Stimulated activated naive CD8-positive, alpha-beta T cell treated with anti-CD3 and anti-CD28 coated beads, Interleukin-15, Interleukin-2, amounts not matched to agents 100 ng/mL and 50 ng/mL, for 24 hours (primary cell): ENCODE measurements around the gene SLC41A2.
"Not testable (repeated sequence)": the region's sequence is repeated elsewhere in the genome, so short reads cannot be mapped to it uniquely, and the experiment has no call there.

ENCODE experiments used
- H3K27ac Mint-ChIP-seq: one replicate; pipeline ENCODE4 v1.8.0; 2021; ENCODE audit warnings: mild to moderate bottlenecking, mixed read lengths
- H3K27me3 Mint-ChIP-seq: one replicate; pipeline ENCODE4 v1.8.0; 2021; ENCODE audit warnings: mixed read lengths
- H3K36me3 Mint-ChIP-seq: one replicate; pipeline ENCODE4 v1.8.0; 2021; ENCODE audit warnings: low read depth, mixed read lengths
- H3K4me1 Mint-ChIP-seq: one replicate; pipeline ENCODE4 v1.8.0; 2021; ENCODE audit warnings: low read depth, mixed read lengths
- H3K4me3 Mint-ChIP-seq: one replicate; pipeline ENCODE4 v1.8.0; 2021; ENCODE audit warnings: mild to moderate bottlenecking, mixed read lengths
- H3K9me3 Mint-ChIP-seq: one replicate; pipeline ENCODE4 v1.8.0; 2021; ENCODE audit warnings: mixed read lengths

The SLC41A2 gene

GRCh38 chr12:104952816-104953215 is 5.3 kb downstream of the SLC41A2 start:
- Mint-ChIP-seq H3K27ac (no peak overlapping the region), H3K27me3 (peaks cover 27% of the 10 kb centered on the region), H3K4me1 (peaks cover 10% of the 10 kb centered on the region), H3K36me3 (no peaks in the 10 kb centered on the region), H3K9me3 (no peaks in the 10 kb centered on the region), H3K4me3 (no peak overlapping the region)

DNA sequence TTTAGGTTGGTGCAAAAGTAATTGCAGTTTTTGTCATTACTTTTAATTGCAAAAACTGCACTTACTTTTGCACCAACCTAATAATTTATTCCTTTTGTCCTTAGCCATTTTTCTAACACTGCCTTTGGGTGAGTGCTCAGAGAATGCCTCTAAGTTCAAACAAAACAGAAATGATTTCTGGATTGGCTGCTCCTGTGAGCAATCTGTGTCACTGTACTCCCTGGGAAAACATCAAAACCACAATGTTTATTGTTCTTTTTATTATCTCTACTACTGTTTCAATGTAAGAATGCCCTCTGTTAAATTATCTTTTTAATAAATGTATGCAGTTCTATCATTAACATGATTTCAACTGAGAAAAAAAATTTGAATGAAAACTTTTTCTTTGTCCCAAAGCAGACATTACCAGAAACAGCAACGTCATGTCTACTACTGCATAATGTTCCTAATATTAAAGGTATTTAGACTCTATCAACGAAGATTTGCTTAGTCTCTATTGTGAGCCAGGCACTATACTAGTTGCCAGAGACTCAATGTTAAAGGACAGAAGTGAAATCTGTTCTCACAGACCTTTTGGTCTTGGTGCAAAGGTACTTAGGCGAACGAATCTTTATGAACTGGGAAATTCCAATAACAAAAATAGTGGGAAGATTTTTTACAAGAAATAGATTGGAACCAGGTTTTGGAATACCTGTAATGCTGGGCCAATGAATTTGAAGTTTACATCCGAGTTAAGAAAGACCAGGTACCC is 6.2 kb downstream of the SLC41A2 start:
- Mint-ChIP-seq H3K9me3 (no peaks in the 10 kb centered on the region), H3K4me1 (peaks cover 4% of the 10 kb centered on the region), H3K36me3 (no peaks in the 10 kb centered on the region), H3K27me3 (peaks cover 24% of the 10 kb centered on the region), H3K4me3 (no peak overlapping the region), H3K27ac (no peak overlapping the region)

DNA sequence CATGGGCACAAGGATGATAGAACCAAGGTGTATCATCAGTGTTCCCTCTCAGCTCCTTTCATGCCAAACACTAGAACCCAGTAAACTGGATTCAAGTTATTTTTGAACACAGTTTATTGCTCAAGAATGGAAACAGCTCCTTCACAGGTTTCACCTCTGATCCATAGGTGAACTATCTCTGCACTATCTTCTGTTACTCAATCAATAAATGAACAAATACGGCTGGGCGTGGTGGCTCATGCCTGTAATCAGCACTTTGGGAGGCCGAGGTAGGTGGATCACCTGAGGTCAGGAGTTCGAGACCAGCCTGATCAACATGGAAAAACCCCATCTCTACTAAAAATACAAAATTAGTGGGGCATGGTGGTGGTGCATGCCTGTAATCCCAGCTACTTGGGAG is 9.4 kb downstream of the SLC41A2 start:
- not testable (repeated sequence) for H3K27me3 Mint-ChIP-seq, H3K27ac Mint-ChIP-seq, H3K4me3 Mint-ChIP-seq, H3K4me1 Mint-ChIP-seq, H3K36me3 Mint-ChIP-seq, H3K9me3 Mint-ChIP-seq

DNA sequence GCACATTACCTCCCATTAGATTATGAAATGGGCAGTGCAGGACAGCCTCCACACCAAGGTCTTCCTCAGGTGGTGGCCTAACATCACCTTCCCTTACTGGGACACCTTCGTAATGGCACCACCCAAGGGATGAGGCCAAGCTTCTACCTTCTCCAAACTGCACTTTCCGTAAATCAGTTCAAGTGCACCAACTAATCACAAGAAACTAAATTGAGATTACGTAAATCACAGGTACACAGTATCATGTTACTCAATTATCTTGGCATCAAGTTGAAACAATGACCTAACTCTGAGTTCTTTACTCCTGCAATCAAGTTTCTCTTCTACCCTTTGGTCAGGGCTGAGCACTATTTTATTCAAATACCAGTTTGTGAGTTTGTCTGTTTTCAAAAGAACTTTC is 13.8 kb downstream of the SLC41A2 start:
- Mint-ChIP-seq H3K27me3 (peaks cover 3% of the 10 kb centered on the region), H3K36me3 (no peaks in the 10 kb centered on the region), H3K9me3 (no peaks in the 10 kb centered on the region), H3K27ac (no peak overlapping the region), H3K4me1 (no peaks in the 10 kb centered on the region), H3K4me3 (no peak overlapping the region)

DNA sequence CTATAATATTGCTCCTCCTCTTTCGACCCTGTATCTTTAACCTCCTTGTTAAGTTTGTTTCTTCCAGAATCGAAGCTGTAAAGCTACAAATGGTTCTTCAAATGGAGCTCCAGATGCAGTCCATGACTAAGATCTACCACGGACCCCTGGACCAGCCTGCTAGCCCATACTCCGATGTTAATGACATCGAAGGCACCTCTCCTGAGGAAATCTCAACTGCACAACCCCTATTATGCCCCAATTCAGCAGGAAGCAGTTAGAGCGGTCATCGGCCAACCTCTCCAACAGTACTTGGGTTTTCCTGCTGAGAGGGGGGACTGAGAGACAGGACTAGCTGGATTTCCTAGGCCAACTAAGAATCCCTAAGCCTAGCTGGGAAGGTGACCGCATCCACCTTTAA is 14.7 kb downstream of the SLC41A2 start:
- not testable (repeated sequence) for H3K4me1 Mint-ChIP-seq, H3K9me3 Mint-ChIP-seq, H3K4me3 Mint-ChIP-seq, H3K27ac Mint-ChIP-seq, H3K36me3 Mint-ChIP-seq, H3K27me3 Mint-ChIP-seq

DNA sequence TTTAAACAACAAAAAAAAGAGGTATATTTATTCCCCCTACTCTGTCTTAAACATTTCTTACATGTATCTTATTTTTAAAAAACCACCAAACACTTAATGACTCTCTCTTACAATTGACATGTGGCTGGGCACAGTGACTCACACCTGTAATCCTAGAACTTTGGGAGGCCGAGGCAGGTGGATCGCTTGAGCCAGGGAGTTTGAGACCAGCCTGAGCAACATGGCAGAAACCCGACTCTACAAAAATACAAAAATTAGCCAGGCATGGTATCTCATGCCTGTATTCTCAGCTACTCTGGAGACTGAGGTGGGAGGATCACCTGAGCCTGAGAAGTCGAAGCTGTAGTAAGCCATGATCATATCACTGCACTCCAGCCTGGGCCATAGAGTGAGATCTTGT is 16.0 kb downstream of the SLC41A2 start:
- no peak overlapping the region for H3K4me3 Mint-ChIP-seq
- H3K27me3 Mint-ChIP-seq, result peaks cover 3% of the 10 kb centered on the region
- H3K9me3 Mint-ChIP-seq, result no peaks in the 10 kb centered on the region
- no peak overlapping the region for H3K27ac Mint-ChIP-seq
- no peaks in the 10 kb centered on the region for H3K36me3 Mint-ChIP-seq
- H3K4me1 Mint-ChIP-seq, result no peaks in the 10 kb centered on the region

GRCh38 chr12:104941454-104941853 is 16.6 kb downstream of the SLC41A2 start:
- Mint-ChIP-seq H3K27me3 (peaks cover 3% of the 10 kb centered on the region), H3K36me3 (no peaks in the 10 kb centered on the region), H3K4me1 (no peaks in the 10 kb centered on the region), H3K9me3 (no peaks in the 10 kb centered on the region), H3K4me3 (no peak overlapping the region), H3K27ac (no peak overlapping the region)

DNA sequence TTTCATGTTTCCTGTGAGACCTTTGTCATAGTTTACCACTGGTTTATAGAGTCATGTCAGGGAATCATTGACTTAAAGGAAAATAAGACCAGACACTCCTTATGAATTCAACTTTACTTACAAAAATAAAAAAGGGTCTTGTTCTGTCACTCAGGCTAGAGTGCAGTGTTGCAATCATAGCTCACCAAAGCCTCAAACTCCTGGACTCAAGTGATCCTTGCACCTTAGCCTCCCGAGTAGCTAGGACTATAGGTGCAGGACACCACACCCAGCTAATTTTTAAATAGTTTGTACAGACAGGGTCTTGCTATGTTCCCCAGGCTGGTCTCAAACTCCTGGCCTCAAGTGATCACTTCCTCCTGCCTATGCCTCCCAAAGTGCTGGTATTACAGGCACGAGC is 19.0 kb downstream of the SLC41A2 start:
- Mint-ChIP-seq H3K4me3 (no peak overlapping the region), H3K36me3 (no peaks in the 10 kb centered on the region), H3K27me3 (peaks cover 3% of the 10 kb centered on the region), H3K9me3 (no peaks in the 10 kb centered on the region), H3K4me1 (no peaks in the 10 kb centered on the region), H3K27ac (no peak overlapping the region)

DNA sequence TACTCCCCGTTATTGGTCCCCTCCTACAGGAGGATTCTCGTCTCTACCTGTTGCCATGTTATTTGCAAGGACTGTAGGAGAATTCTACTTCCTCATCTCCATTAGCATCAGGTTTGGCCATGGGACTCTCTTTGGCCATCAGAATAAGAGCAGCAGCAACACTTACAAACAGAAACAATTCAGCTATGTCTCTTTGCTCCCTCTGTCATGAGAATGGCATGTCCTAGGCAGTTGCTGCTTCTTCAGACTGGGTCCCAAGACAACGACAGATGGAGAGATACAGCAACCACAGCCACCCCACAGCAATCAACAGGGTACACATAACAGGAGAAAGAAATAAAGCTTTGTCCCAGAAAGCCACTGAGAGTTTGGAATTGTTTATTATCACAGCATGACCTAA is 19.7 kb downstream of the SLC41A2 start:
- Mint-ChIP-seq H3K27me3 (peaks cover 3% of the 10 kb centered on the region), H3K9me3 (no peaks in the 10 kb centered on the region), H3K4me3 (no peak overlapping the region), H3K36me3 (no peaks in the 10 kb centered on the region), H3K4me1 (no peaks in the 10 kb centered on the region), H3K27ac (no peak overlapping the region)

- no peaks in the 10 kb centered on the region for H3K9me3 Mint-ChIP-seq
- peaks cover 2% of the 10 kb centered on the region for H3K27me3 Mint-ChIP-seq
- peaks cover 13% of the 10 kb centered on the region for H3K4me1 Mint-ChIP-seq
- H3K27ac Mint-ChIP-seq, result no peak overlapping the region
- no peak overlapping the region for H3K4me3 Mint-ChIP-seq
- H3K36me3 Mint-ChIP-seq, result no peaks in the 10 kb centered on the region
These were observed 22.2 kb downstream of the SLC41A2 start for GRCh38 chr12:104935886-104936285.

- Mint-ChIP-seq H3K9me3 (no peaks in the 10 kb centered on the region), H3K4me1 (peaks cover 29% of the 10 kb centered on the region), H3K4me3 (no peak overlapping the region), H3K27me3 (no peaks in the 10 kb centered on the region), H3K36me3 (no peaks in the 10 kb centered on the region), H3K27ac (no peak overlapping the region)
These were observed 24.3 kb downstream of the SLC41A2 start for GRCh38 chr12:104933778-104934177.

GRCh38 chr12:104933128-104933527 is 25.0 kb downstream of the SLC41A2 start:
- H3K27me3 Mint-ChIP-seq, result no peaks in the 10 kb centered on the region
- no peaks in the 10 kb centered on the region for H3K36me3 Mint-ChIP-seq
- no peak overlapping the region for H3K27ac Mint-ChIP-seq
- no peaks in the 10 kb centered on the region for H3K9me3 Mint-ChIP-seq
- H3K4me1 Mint-ChIP-seq, result peaks cover 29% of the 10 kb centered on the region
- no peak overlapping the region for H3K4me3 Mint-ChIP-seq

- Mint-ChIP-seq H3K27ac (peak overlapping the region; percentile 42), H3K4me3 (peak overlapping the region; percentile 0)
These were observed 27.4 kb downstream of the SLC41A2 start for GRCh38 chr12:104930388-104931326.

GRCh38 chr12:104929977-104930376 is 28.1 kb downstream of the SLC41A2 start:
- H3K36me3 Mint-ChIP-seq, result no peaks in the 10 kb centered on the region
- H3K4me3 Mint-ChIP-seq, result peak overlapping the region; percentile 0
- peak overlapping the region; percentile 42 for H3K27ac Mint-ChIP-seq
- H3K9me3 Mint-ChIP-seq, result no peaks in the 10 kb centered on the region
- H3K4me1 Mint-ChIP-seq, result peaks cover 29% of the 10 kb centered on the region
- H3K27me3 Mint-ChIP-seq, result no peaks in the 10 kb centered on the region

More at GRCh38 chr12:104930388-104931326, 27.4 kb downstream of the SLC41A2 start:
- Mint-ChIP-seq H3K4me1 (peaks cover 29% of the 10 kb centered on the region), H3K36me3 (no peaks in the 10 kb centered on the region), H3K9me3 (no peaks in the 10 kb centered on the region), H3K27me3 (no peaks in the 10 kb centered on the region)

DNA sequence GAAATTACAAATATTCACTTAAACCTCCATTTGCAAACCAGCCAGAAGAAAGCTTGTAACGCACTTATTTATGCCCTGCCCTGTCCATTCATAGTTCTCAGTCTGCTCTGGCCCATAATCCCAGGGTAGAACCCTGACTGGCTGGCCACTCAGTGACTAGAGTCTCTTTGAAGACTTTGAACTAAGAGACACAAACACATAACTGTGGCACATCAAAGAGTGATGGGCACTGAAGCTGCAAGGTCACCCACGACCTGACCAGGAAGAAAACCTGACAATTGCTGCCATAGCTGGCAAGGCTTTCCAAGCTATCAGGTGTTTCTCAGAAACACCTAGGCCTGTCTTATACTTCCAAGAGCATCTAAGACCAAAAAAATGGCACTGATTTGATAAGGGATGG is 28.7 kb downstream of the SLC41A2 start:
- Mint-ChIP-seq H3K9me3 (no peaks in the 10 kb centered on the region), H3K36me3 (no peaks in the 10 kb centered on the region), H3K4me1 (peaks cover 29% of the 10 kb centered on the region), H3K27me3 (no peaks in the 10 kb centered on the region), H3K4me3 (no peak overlapping the region), H3K27ac (no peak overlapping the region)
